ENCODE measurements around the gene HOXD9.

Gene HOXD9

DNA sequence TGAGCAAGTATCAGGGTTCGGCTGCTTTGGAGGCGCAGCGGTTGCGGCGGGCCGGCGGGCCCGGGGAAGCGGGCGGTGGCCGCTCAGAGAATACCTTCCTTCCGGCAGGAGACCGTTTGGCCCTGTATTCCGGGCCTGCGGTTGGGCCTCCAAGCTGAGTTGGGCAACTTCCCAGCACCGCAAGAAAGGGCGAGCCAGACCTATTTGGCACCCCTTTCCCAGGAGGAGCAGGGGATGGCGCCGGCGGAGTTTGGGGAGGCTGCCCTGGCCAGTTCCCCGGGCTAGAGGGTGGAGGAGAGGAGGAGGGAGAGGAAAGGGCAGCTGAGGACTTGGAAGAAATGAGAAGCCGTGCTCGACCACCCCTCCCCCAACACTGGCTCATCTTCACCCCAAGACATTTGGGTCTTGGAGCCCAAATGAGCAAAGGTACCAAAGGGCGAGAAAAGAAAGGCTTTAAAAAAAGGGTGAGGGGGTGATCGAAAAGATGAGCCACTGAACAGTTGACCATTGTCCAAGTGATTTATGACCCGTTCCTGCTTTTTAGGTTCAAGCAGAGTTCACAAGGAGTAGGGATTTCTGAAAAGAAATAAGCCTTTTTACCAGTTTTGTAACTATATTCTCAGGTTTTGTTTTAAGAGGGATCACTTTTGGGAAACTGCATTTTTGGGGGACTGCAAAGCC lies 43.0 kb downstream of the HOXD9 start:
- no peak for DNase-seq (ENCODE audit: low spot score)

DNA sequence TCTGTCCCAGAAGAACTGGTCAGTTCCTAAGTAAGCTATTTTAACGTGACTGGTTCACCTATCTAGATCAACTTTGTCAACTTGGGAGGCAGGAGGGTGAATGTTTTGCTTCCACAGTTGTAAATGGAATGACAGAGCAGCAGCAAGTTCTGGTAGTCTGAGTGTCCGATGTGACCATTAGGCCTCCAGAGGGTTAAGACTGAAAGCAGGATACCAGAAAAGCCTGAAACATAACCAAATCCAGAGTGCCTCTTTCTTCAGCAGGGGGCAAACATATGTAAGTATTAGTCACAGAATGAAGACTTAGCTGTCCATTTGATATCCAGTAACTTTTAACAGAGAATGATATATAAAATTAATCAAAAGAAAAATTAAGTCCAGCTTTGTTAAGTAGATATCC lies 43.8 kb downstream of the HOXD9 start:
- no peak for DNase-seq (ENCODE audit: low spot score)

DNA sequence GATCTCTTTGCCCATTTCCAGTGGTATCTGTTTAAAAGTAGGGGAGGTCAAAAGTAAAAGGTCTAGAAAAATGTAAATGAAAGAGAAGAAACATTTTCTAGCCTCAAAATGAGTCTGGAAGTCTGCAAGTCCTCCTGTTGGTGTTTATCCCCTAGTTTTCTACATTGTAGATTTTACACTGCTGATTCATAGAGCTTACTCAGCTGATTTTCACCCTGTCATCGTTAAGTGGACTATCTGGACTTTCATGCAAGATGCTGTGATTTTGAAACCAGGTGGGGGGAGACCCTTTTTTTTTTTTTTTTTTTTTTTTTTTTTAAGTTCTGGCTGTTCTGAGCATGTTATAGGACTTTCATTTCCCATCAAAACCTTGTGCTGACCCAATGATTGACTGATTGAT lies 44.9 kb downstream of the HOXD9 start:
- no peak for DNase-seq (ENCODE audit: low spot score)

DNA sequence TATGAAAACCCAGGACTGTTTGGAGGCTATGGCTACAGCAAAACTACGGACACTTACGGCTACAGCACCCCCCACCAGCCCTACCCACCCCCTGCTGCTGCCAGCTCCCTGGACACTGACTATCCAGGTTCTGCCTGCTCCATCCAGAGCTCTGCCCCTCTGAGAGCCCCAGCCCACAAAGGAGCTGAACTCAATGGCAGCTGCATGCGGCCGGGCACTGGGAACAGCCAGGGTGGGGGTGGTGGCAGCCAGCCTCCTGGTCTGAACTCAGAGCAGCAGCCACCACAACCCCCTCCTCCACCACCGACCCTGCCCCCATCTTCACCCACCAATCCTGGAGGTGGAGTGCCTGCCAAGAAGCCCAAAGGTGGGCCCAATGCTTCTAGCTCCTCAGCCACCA lies 46.7 kb downstream of the HOXD9 start:
- no peak for DNase-seq (ENCODE audit: low spot score)

DNA sequence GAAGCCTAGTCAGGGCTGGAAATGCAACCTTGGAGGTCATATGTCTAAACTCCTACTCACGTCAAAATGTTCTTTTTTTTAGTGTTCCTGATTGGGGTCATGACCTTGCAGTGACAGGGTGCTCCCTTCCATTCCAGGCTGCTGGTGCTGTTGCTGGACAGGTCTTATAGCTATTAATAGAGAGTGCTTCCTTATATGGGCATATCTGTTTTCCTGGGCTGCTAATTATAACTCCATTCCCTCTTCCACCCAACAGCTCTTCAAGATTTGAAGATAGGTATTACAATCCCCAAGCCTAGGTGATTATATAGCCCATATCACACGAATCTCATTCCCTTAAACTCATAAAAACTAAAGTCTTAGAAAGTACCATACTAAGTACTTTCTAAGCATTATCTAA lies 47.2 kb downstream of the HOXD9 start:
- DNase-seq (ENCODE audit: low spot score): no peak

DNA sequence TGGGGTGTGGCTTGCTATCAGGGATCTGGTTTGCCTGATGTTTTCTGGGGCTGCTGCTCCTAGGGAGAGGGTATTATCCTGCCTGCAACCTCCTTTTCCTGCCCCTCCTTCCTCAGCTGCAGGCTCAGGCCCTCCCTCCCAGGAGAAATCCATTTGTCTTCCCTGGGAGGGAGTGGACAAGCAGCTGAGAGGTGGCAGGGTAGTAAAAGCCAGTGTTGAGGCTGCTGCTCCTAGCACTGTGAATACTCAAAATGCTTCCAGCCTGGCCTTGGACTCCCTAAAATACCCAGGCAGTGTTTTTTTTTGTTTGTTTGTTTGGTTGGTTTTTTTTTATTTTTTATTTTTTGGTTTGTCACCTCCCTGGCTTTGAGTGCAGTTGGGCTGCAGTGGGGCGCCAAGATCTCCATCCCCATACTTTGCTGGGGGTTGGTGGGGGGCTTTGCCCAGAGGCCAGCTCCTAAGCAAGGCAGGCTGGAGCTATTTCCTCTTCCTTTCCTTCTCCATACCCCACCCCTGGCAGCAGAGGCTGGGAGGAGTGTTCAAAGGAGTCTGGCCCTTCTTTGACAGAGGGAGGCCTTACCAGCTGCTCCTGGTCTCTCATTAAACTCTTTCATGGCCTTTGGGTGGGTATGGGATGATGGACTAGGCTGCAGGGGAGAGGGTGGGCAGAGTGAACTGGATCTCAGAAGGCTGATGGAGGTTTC lies 48.2 kb downstream of the HOXD9 start:
- DNase-seq (ENCODE audit: low spot score): no peak

DNA sequence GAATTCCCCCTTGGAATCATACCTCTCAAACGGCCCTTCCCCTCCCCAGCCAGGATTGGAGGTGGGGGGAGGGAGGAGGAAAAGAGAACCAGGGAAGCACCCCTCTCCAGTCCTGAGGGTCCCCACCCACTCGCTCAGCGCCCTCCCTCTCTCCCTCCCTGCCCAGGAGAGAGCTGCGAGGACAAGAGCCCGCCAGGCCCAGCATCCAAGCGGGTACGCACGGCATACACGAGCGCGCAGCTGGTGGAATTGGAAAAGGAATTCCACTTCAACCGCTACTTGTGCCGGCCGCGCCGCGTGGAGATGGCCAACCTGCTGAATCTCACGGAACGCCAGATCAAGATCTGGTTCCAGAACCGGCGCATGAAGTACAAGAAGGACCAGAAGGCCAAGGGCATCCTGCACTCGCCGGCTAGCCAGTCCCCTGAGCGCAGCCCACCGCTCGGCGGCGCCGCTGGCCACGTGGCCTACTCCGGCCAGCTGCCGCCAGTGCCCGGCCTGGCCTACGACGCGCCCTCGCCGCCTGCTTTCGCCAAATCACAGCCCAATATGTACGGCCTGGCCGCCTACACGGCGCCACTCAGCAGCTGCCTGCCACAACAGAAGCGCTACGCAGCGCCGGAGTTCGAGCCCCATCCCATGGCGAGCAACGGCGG lies 49.0 kb downstream of the HOXD9 start:
- no peak for DNase-seq (ENCODE audit: low spot score)

DNA sequence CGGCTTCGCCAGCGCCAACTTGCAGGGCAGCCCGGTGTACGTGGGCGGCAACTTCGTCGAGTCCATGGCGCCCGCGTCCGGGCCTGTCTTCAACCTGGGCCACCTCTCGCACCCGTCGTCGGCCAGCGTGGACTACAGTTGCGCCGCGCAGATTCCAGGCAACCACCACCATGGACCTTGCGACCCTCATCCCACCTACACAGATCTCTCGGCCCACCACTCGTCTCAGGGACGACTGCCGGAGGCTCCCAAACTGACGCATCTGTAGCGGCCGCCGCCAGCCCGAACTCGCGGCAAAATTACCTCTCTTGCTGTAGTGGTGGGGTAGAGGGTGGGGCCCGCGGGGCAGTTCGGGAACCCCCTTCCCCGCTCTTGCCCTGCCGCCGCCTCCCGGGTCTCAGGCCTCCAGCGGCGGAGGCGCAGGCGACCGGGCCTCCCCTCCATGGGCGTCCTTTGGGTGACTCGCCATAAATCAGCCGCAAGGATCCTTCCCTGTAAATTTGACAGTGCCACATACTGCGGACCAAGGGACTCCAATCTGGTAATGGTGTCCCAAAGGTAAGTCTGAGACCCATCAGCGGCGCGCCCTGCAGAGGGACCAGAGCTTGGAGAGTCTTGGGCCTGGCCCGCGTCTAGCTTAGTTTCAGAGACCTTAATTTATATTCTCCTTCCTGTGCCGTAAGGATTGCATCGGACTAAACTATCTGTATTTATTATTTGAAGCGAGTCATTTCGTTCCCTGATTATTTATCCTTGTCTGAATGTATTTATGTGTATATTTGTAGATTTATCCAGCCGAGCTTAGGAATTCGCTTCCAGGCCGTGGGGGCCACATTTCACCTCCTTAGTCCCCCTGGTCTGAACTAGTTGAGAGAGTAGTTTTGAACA lies 49.7 kb downstream of the HOXD9 start:
- no peak for DNase-seq (ENCODE audit: low spot score)

DNA sequence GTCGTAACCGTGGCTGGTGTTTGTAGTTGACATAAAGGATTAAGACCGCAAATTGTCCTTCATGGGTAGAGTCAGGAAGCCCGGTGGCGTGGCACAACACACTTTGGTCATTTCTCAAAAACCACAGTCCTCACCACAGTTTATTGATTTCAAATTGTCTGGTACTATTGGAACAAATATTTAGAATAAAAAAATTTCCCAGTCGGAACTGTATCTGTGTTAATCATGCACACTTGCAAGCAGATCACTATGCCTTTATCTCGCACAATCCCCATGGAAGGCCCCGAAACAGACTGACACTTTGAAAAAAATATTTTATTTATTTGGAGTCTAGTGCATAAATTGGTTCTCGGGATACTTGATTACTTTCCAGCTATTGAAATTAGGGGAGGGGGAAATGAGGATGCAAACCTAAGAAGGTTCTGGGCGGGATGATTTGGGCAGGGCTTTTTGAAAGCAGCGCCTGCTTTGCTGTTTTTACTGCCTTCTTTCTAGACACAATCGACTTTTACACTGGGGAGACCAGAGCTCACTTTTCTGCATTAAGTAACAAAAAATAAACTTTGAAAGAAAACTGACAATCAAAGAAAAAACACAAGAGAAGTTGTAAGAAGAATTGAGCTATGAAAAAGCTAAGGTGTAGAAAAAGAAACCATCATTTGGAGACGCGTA lies 50.5 kb downstream of the HOXD9 start:
- no peak for DNase-seq (ENCODE audit: low spot score)

DNA sequence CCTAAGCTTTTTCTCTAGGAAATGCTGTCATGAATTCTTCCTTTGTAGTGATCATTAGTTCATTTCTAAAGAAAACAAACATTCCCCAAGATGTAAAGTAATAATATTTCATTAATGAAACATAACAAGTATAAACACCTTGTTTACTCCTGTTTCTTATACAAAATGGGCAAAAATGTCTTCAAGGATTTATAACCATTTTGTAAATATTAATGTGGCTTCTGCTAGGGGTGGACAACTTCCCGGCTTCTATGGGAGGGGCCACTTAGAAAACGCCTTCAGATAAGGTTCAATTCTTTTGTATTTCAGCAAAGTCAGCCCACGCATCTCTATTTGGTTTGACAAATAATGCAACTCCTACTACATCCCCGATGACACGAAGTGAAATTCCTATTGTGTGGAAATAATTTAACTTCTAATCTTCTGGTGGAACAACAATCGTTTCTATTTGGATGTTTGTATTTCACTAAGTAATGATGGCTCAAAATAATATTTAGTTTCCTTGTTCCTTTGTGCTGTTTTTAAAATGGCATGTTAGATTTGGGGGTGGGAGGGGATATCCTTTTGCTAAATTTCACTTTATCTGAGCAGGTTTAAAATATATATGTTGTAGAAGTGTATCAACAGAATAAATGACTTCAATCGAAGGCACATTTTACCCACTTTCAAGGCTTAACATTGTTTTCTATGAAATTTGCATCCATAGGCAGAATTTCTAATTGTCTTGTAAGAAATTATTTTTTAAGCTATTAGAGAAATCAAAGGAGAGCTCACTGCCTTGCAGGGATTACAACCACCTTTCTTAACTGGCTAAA lies 51.3 kb downstream of the HOXD9 start:
- no peak for DNase-seq (ENCODE audit: low spot score)

DNA sequence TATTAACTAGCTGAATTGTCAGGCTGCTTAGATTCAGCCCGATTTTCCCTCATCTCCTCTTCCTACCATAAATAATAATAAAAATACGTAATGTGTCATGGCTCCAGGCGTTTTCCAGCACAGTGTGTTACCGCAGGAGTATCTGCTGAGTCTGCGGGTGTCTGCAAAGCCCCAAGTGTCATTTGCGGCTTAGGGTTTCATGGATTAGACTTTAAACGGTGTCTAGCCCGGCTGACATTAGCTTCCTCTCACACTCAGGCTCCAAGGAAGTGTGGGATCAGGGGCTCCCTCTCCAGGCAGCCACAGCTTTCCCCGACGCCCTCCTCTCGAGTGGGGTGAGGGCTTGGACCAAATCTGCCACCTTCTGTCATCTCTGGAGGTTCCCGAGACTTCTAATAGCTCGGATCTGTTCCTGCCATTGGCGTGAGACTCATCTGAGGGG lies 51.9 kb downstream of the HOXD9 start:
- no peak for DNase-seq (ENCODE audit: low spot score)
